Smooth muscle cell (in vitro differentiated cells): ENCODE data around the gene FCN1. TPM values are rescaled to one million over a fixed set of nuclear protein-coding genes. Genes with fewer than 3 reads are reported as not detected.

Experiments
- DNase-seq: peaks from one replicate; lab custom pipeline; 2025; ENCODE audit not compliant: unreplicated experiment; lab: John Stamatoyannopoulos, UW
- H2AFZ ChIP-seq: fragments of 200-600 bp; sonication (generic); 2 replicates; pipeline ENCODE4 v1.6.0; 2016; ENCODE audit warnings: antibody characterized with exemption, low read depth, mild to moderate bottlenecking
- H3F3A ChIP-seq: fragments of 200-600 bp; sonication (generic); 2 replicates; pipeline ENCODE4 v1.6.0; 2017; ENCODE audit warnings: antibody characterized with exemption, low read depth
- H3K27ac ChIP-seq: fragments of 200-600 bp; sonication (generic); 2 replicates; pipeline ENCODE4 v1.5.1; 2016; ENCODE audit warnings: low read depth, mild to moderate bottlenecking
- H3K27me3 ChIP-seq: fragments of 200-600 bp; sonication (generic); 2 replicates; pipeline ENCODE4 v1.6.1; 2016; ENCODE audit warnings: low read depth, mild to moderate bottlenecking
- H3K36me3 ChIP-seq: fragments of 200-600 bp; sonication (generic); 2 replicates; pipeline ENCODE4 v1.5.1; 2016; ENCODE audit warnings: low read depth
- H3K4me1 ChIP-seq: fragments of 200-600 bp; sonication (generic); 2 replicates; pipeline ENCODE4 v1.5.1; 2016; ENCODE audit warnings: low read depth
- H3K4me2 ChIP-seq: fragments of 200-600 bp; sonication (generic); 2 replicates; pipeline ENCODE4 v1.6.0; 2016; ENCODE audit warnings: mild to moderate bottlenecking
- H3K4me3 ChIP-seq: fragments of 200-600 bp; sonication (generic); 2 replicates; pipeline ENCODE4 v1.5.1; 2016; ENCODE audit warnings: mild to moderate bottlenecking
- H3K79me2 ChIP-seq: fragments of 200-600 bp; sonication (generic); 2 replicates; pipeline ENCODE4 v1.6.0; 2016; ENCODE audit warnings: low read depth, mild to moderate bottlenecking
- H3K9ac ChIP-seq: fragments of 200-600 bp; sonication (generic); 2 replicates; pipeline ENCODE4 v1.6.0; 2016; ENCODE audit warnings: low read depth
- H3K9me3 ChIP-seq: fragments of 200-600 bp; sonication (generic); replicated peaks from 2 replicates; pipeline ENCODE4 v1.5.1; 2016; ENCODE audit warnings: low read depth
- H4K20me1 ChIP-seq: fragments of 200-600 bp; sonication (generic); 2 replicates; pipeline ENCODE4 v1.6.0; 2016; ENCODE audit warnings: low read depth
- whole genome bisulfite sequencing: methylation state at CpG from one replicate; pipeline ENCODE4 v1.1.7; 2016; ENCODE audit warnings: low lambda C conversion rate; 5-methylcytosine and 5-hydroxymethylcytosine counted together
- polyA plus RNA-seq: library from polyadenylated mRNA; unstranded; fragments of >200 nt; fragmentation: Nextera tagmentation; extraction: Ambion mirVana; gene quantifications from 2 replicates; pipeline ENCODE4 v1.2.1, GENCODE V29; 2016
- total RNA-seq: library from RNA; depleted of rRNA; stranded (reverse); fragments of >200 nt; gene quantifications from 2 replicates; pipeline ENCODE4 v1.2.3, GENCODE V29; 2014
- TF ChIP-seq, protein P1 (sequence below): fragments of 200-600 bp; sonication (generic); IDR thresholded peaks from 2 replicates; pipeline ENCODE4 v1.5.1; 2017; ENCODE audit warnings: borderline replicate concordance, mild to moderate bottlenecking, antibody characterized with exemption; ENCODE audit not compliant: insufficient read depth, poor library complexity, severe bottlenecking

Gene FCN1
- total and polyA plus RNA-seq, 2 experiments from 2014 or later: 0.13 TPM; not detected in 1

DNA sequence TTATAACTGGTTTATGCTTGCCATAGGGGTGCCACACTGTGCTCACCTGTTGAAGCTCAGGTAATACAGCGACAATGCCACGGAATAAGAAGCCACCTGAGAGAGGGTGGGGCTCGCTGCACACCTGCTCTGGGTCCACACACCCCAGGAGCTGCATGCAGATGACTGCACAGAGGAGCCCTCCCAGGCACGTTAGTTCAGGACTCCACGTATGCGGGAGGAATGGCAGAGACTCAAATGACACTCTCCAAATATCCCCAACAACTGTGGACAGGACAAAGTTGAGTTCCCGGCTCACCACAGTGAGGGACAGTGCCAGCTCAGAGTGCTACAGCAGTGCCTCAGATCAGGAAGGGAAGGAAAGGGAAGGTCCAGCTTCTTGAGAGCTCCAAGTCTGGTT, 5.8 kb upstream of the FCN1 start:
- no peak for DNase-seq
- 90% methylated on average over 7 of the region's 7 CpGs for WGBS
- no peak overlapping the region for H2AFZ ChIP-seq

DNA sequence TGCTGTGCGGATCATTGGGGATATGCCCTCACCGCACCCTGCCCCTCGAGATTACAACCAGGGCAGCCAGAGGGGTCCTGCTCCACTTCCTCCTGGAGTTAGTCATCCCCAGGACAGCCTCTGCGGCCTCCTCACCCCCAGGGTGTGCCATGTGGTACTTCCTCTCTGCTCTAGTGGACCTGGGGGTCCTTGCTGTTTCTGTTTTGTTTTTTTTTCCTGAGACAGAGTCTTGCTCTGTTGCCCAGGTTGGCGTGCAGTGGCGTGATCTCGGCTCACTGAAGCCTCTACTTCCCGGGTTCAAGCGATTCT, 5.2 kb upstream of the FCN1 start:
- H3K9ac ChIP-seq: no peak overlapping the region
- H3K4me1 ChIP-seq: no peaks in the 10 kb centered on the region
- H3K4me2 ChIP-seq: no peak overlapping the region
- no peaks in the 10 kb centered on the region for H3K36me3 ChIP-seq
- no peak overlapping the region for H3K27ac ChIP-seq
- WGBS: 89% methylated on average over 9 of the region's 9 CpGs
- TF ChIP-seq, protein P1, sequence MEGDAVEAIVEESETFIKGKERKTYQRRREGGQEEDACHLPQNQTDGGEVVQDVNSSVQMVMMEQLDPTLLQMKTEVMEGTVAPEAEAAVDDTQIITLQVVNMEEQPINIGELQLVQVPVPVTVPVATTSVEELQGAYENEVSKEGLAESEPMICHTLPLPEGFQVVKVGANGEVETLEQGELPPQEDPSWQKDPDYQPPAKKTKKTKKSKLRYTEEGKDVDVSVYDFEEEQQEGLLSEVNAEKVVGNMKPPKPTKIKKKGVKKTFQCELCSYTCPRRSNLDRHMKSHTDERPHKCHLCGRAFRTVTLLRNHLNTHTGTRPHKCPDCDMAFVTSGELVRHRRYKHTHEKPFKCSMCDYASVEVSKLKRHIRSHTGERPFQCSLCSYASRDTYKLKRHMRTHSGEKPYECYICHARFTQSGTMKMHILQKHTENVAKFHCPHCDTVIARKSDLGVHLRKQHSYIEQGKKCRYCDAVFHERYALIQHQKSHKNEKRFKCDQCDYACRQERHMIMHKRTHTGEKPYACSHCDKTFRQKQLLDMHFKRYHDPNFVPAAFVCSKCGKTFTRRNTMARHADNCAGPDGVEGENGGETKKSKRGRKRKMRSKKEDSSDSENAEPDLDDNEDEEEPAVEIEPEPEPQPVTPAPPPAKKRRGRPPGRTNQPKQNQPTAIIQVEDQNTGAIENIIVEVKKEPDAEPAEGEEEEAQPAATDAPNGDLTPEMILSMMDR: no peak
- no peak overlapping the region for H2AFZ ChIP-seq
- no peaks in the 10 kb centered on the region for H3K79me2 ChIP-seq
- H4K20me1 ChIP-seq: no peaks in the 10 kb centered on the region
- H3K27me3 ChIP-seq: peaks cover 4% of the 10 kb centered on the region
- H3F3A ChIP-seq: no peaks in the 10 kb centered on the region
- no peak for DNase-seq
- H3K9me3 ChIP-seq: no peaks in the 10 kb centered on the region
- H3K4me3 ChIP-seq: no peak overlapping the region

More for the DNA sequence above, 5.8 kb upstream of the FCN1 start:
- H3K36me3 ChIP-seq: no peaks in the 10 kb centered on the region
- H3K4me2 ChIP-seq: no peak overlapping the region
- no peaks in the 10 kb centered on the region for H4K20me1 ChIP-seq
- no peak overlapping the region for H3K4me3 ChIP-seq
- H3K27me3 ChIP-seq: peaks cover 4% of the 10 kb centered on the region
- TF ChIP-seq, protein P1: no peak
- H3K4me1 ChIP-seq: no peaks in the 10 kb centered on the region
- no peaks in the 10 kb centered on the region for H3F3A ChIP-seq
- no peak overlapping the region for H3K9ac ChIP-seq
- no peaks in the 10 kb centered on the region for H3K79me2 ChIP-seq
- no peak overlapping the region for H3K27ac ChIP-seq
- H3K9me3 ChIP-seq: no peaks in the 10 kb centered on the region

DNA sequence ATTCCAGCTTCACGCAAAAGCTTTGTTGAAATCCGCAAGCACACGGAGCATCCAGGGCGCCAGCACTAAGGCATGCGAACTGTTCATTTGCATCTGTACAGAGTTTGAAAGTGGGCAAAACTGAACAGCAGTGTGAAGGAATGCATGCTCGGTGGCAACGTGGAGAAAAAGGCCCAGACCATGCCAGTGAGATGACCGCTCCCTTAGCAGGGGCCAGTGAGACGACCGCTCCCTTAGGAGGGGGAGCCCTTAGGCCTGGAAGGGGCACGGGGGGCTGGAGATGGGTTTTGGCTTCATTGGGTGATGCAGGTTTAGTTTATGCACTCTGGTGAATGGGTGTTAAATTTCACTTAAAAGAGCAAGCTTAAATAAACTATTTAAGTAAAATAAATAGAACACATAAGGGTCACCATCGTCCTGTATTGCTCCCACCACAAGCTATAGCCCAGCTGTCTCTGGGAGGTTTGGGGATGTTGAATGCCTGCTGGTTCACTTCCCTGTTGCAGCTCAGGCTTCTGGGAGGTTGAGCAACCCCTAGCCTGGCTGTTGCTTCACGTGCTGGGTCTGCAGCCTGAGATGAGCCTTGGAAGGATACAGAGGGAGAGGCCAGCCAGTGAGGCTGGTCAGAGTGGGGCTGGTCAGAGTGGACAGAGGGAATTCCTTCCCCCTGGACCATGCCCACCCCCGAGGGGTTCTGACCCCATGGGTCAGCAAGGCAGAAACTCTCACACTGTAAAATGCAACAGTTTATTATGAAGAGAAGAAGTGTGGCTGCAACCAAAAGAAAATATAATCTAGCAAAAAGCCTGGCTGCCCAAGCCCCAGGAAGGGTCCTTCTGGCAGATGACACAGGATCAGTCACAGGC, 4.6 kb upstream of the FCN1 start:
- TF ChIP-seq, protein P1: no peak
- H3K79me2 ChIP-seq: no peaks in the 10 kb centered on the region
- H3F3A ChIP-seq: no peaks in the 10 kb centered on the region
- no peak for DNase-seq
- no peaks in the 10 kb centered on the region for H3K36me3 ChIP-seq
- no peak overlapping the region for H2AFZ ChIP-seq
- H3K9ac ChIP-seq: no peak overlapping the region
- H3K27ac ChIP-seq: no peak overlapping the region
- no peaks in the 10 kb centered on the region for H3K9me3 ChIP-seq
- H3K4me1 ChIP-seq: no peaks in the 10 kb centered on the region
- WGBS: 87% methylated on average over 14 of the region's 14 CpGs
- H3K4me2 ChIP-seq: no peak overlapping the region
- no peak overlapping the region for H3K4me3 ChIP-seq
- H3K27me3 ChIP-seq: peaks cover 4% of the 10 kb centered on the region
- H4K20me1 ChIP-seq: no peaks in the 10 kb centered on the region

DNA sequence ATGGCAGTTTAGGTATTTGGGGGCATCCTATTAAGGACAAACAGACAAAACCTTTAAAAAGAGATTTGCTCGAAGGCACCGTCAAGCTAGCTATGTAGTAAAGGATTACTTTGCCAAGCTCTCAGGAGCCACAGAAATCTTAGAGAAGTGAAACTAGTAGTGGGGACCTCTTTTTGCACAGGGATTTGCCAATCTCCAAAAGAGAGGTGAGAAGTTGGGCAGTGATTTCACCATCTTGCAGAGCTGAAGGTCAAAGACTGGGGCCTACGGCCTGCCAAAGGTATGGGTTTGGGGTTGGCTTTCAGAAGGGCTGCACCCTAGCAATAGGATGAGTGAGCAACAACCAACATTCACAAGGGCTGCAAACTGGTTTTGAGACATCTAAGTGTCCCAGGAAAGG, 1.6 kb upstream of the FCN1 start:
- Histone ChIP-seq H3K9ac (no peak overlapping the region), H3K27me3 (peaks cover 4% of the 10 kb centered on the region), H2AFZ (no peak overlapping the region), H4K20me1 (no peaks in the 10 kb centered on the region), H3K79me2 (no peaks in the 10 kb centered on the region), H3K4me3 (no peak overlapping the region), H3K27ac (no peak overlapping the region), H3F3A (no peaks in the 10 kb centered on the region), H3K4me2 (no peak overlapping the region), H3K9me3 (no peaks in the 10 kb centered on the region), H3K4me1 (no peaks in the 10 kb centered on the region), H3K36me3 (no peaks in the 10 kb centered on the region)
- 93% methylated on average over 3 of the region's 3 CpGs for WGBS
- TF ChIP-seq, protein P1: no peak
- no peak for DNase-seq
